OCI-LY1 (cell line): Measurements from ENCODE around the gene LRCH4.

ENCODE experiments used
- EZH2 ChIP-seq: fragments of 200-600 bp; sonication (generic), shearing (Covaris generic); IDR thresholded peaks from 2 replicates; pipeline ENCODE4 v1.8.0; 2017; ENCODE audit warnings: borderline replicate concordance, mixed run types, mild to moderate bottlenecking, antibody characterized with exemption, low read length, moderate library complexity, mixed read lengths
- TF ChIP-seq, protein P1 (sequence below): fragments of 200-600 bp; sonication (generic), shearing (Covaris generic); IDR thresholded peaks from 2 replicates; pipeline ENCODE4 v1.5.1; 2017; ENCODE audit warnings: mild to moderate bottlenecking, antibody characterized with exemption, low read length, moderate library complexity, mixed read lengths

DNA sequence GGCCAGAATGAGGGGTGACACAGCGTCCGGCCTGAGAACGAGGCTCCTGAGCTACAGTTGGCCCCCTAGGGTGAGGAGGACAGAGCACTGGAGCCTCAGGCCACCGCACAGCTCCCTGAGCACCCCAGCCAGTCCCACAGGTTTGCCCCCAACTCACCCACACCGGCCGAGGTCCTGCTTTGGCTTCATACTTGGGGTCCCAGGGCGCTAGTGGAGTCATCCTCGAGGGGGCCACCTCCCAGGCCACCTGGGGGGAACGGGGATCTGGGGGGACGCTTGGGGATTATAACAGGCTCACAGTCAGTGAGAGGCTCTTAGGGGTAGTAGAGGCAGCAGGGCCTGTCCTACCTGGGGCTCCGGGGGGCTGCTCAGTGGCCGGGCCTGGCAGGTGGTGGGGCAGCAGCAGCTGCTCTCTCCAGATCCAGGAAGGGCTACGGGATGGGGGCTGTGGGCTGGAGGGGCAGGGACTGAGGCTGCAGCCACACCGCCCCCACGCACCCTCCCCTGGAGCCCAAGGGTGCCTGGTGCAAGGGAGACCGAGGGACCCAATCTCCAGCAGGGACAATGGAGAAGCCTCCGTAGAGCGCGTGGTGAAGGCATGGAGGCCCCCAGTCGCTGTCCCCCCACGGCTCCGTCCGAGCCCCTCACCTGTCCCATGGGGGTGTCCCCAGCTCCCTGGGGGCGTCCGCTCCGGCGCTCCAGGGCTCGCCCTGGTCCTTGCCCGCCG lies 12.8 kb downstream of the LRCH4 start:
- TF ChIP-seq, protein P1, sequence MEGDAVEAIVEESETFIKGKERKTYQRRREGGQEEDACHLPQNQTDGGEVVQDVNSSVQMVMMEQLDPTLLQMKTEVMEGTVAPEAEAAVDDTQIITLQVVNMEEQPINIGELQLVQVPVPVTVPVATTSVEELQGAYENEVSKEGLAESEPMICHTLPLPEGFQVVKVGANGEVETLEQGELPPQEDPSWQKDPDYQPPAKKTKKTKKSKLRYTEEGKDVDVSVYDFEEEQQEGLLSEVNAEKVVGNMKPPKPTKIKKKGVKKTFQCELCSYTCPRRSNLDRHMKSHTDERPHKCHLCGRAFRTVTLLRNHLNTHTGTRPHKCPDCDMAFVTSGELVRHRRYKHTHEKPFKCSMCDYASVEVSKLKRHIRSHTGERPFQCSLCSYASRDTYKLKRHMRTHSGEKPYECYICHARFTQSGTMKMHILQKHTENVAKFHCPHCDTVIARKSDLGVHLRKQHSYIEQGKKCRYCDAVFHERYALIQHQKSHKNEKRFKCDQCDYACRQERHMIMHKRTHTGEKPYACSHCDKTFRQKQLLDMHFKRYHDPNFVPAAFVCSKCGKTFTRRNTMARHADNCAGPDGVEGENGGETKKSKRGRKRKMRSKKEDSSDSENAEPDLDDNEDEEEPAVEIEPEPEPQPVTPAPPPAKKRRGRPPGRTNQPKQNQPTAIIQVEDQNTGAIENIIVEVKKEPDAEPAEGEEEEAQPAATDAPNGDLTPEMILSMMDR: no peak
- no peak for TF ChIP-seq EZH2
